HCEC 1CT (cell line): ENCODE data around the gene OR2T35.
"Not testable (repeated sequence)": the region's sequence is repeated elsewhere in the genome, so short reads cannot be mapped to it uniquely, and the experiment has no call there.

Experiments
- DNase-seq: peaks from one replicate; pipeline ENCODE4 v3.0.0-alpha.2; 2017

The OR2T35 gene

GRCh38 chr1:248645178-248645577, at the start of gene OR2T35:
Gene OR2T35, minus strand, starts transcription at chr1:248645278. Its CDS starts 6,020 bp downstream, at chr1:248639258.
- DNase-seq: not testable (repeated sequence)

- no peak for DNase-seq
These were observed 46.6 kb upstream of the OR2T35 start for GRCh38 chr1:248691567-248692155.

- no peak for DNase-seq
These were observed 43.6 kb upstream of the OR2T35 start for GRCh38 chr1:248688527-248689298.

GRCh38 chr1:248686815-248687214, 41.7 kb upstream of the OR2T35 start:
- DNase-seq: no peak

- DNase-seq: no peak
These were observed 36.6 kb upstream of the OR2T35 start for GRCh38 chr1:248681651-248682050.

- no peak for DNase-seq
These were observed 24.9 kb upstream of the OR2T35 start for GRCh38 chr1:248670003-248670402.

GRCh38 chr1:248663453-248664328, 18.6 kb upstream of the OR2T35 start:
- not testable (repeated sequence) for DNase-seq

- DNase-seq: not testable (repeated sequence)
These were observed 11.7 kb upstream of the OR2T35 start for GRCh38 chr1:248656797-248657196.

- DNase-seq: not testable (repeated sequence)
These were observed 10.3 kb upstream of the OR2T35 start, which contains the start of gene OR2T27 for GRCh38 chr1:248655354-248655753. Gene OR2T27, minus strand, starts transcription at chr1:248655528. Its CDS starts 4,644 bp downstream, at chr1:248650884.

- not testable (repeated sequence) for DNase-seq
These were observed 3.9 kb upstream of the OR2T35 start for GRCh38 chr1:248648770-248649536.

- DNase-seq: not testable (repeated sequence)
These were observed 2.0 kb downstream of the OR2T35 start for GRCh38 chr1:248642971-248643651.

- DNase-seq: not testable (repeated sequence)
These were observed 3.5 kb downstream of the OR2T35 start for GRCh38 chr1:248641583-248641982.

GRCh38 chr1:248640906-248641305, 4.2 kb downstream of the OR2T35 start:
- DNase-seq: not testable (repeated sequence)

- not testable (repeated sequence) for DNase-seq
These were observed 5.4 kb downstream of the OR2T35 start for GRCh38 chr1:248639652-248640051.

GRCh38 chr1:248636612-248637011, 8.5 kb downstream of the OR2T35 start:
- DNase-seq: not testable (repeated sequence)

GRCh38 chr1:248634991-248635390, 10.1 kb downstream of the OR2T35 start, which contains the start of gene OR2T11:
Gene OR2T11, minus strand, starts transcription at chr1:248635091. Its CDS starts 7,963 bp downstream, at chr1:248627128.
- not testable (repeated sequence) for DNase-seq

GRCh38 chr1:248631354-248632008, 13.6 kb downstream of the OR2T35 start:
- no peak for DNase-seq

- no peak for DNase-seq
These were observed 14.5 kb downstream of the OR2T35 start for GRCh38 chr1:248630551-248630950.

GRCh38 chr1:248627971-248628844, 16.9 kb downstream of the OR2T35 start:
- DNase-seq: no peak

GRCh38 chr1:248625971-248626370, 19.1 kb downstream of the OR2T35 start:
- DNase-seq: no peak
